Measurements from ENCODE around the gene MMD. TPM values are rescaled to one million over a fixed set of nuclear protein-coding genes. Genes with fewer than 3 reads are reported as not detected.

MMD gene
- total and polyA plus RNA-seq, 9 of the 15 experiments (the other 6 are each of a cell fraction or from before 2014, with no cell fraction given), result 3.1 to 18.9 (median 10.7) TPM

GRCh38 chr17:55344514-55344997, 77.1 kb downstream of the MMD start:
- Histone ChIP-seq H3K9ac (ENCODE audit: insufficient read depth in 1 of 2, low read depth in 2 of 2, low read length in 2 of 2) (peak overlapping the region in 1 of 2 experiments; percentile 57; a peak in 2 of 4 replicates), H3K27ac (ENCODE audit: extremely low read depth, low read depth, low read length) (peak overlapping the region; percentile 81), H3K4me2 (ENCODE audit: insufficient read depth, low read length) (peak overlapping the region; percentile 66), H3K4me1 (replicated peaks in 1 of 2; ENCODE audit: control insufficient read depth in 2 of 2, insufficient read depth in 2 of 2, low read length in 2 of 2) (peaks cover 18 to 42% of the 10 kb centered on the region in 2 experiments), H3K27me3 (ENCODE audit: control insufficient read depth in 2 of 2, insufficient read depth in 2 of 2, low read length in 2 of 2) (no peaks in the 10 kb centered on the region), H3K36me3 (ENCODE audit: control insufficient read depth, insufficient read depth, low read length) (no peaks in the 10 kb centered on the region), H3K9me3 (replicated peaks; ENCODE audit: control insufficient read depth, insufficient read depth, low read depth, low read length) (0 out of 2 replicates have a peak, but pooled peaks cover 2% of the 10 kb centered on the region), H3K79me2 (ENCODE audit: control insufficient read depth, insufficient read depth, low read length) (no peaks in the 10 kb centered on the region), H3K4me3 (no peak overlapping the region; the same call in 1 of the 2 replicates), H4K20me1 (replicated peaks; ENCODE audit: control insufficient read depth, insufficient read depth, low read length) (no peaks in the 10 kb centered on the region), H2AFZ (ENCODE audit: low read depth, low read length) (peak overlapping the region; percentile 65), H3K9me1 (ENCODE audit: control insufficient read depth, insufficient read depth, low read length) (no peaks in the 10 kb centered on the region)
- intact Hi-C loops (cut with micrococcal nuclease) (loop anchor here (10.0 kb wide), 1 partner anchor 110 kb away; no protein-coding TSS in a partner anchor), in situ Hi-C loops (cut with MboI) (no loop called here)
- ChIA-PET POLR2A (interaction anchor here (0.7 to 1.9 kb wide), 2 partner anchors 10 to 71 kb away, joined by 3 to 6 read pairs; no protein-coding TSS in a partner anchor), CTCF (ENCODE audit: low intra/inter-chr PET ratio) (no interaction called here)
- peak; percentile 79 to 89 (median 82) for DNase-seq (ENCODE audit: extremely low read depth in 1 of 4, low spot score in 3 of 4)
- ATAC-seq, result peak; percentile 88
- peak; percentile 80 for FAIRE-seq
- no TSS peak for BruUV-seq (replicated peaks)
- WGBS (ENCODE audit: insufficient coverage, low coverage, missing lambda C conversion rate), result 3% methylated on average over 3 of the region's 3 CpGs
- no peak for TF ChIP-seq USF2 (CRISPR knock-in tag; IDR thresholded peaks at IDR 0.05)
- no peak for TF ChIP-seq BCOR (IDR thresholded peaks at IDR 0.05)
- no peak for TF ChIP-seq KLF10 (CRISPR knock-in tag; IDR thresholded peaks at IDR 0.05)
- no peak for TF ChIP-seq FOXA3 (CRISPR knock-in tag; conservative IDR thresholded peaks at IDR 0.05 in 1 of 2, IDR thresholded peaks at IDR 0.05 in 1 of 2)
- TF ChIP-seq ARID4B (CRISPR knock-in tag; IDR thresholded peaks at IDR 0.05), result no peak
- peak; percentile 66 for TF ChIP-seq CBFA2T2 (conservative IDR thresholded peaks at IDR 0.05)
- TF ChIP-seq ZNF583 (CRISPR knock-in tag; IDR thresholded peaks at IDR 0.05), result no peak
- no peak for TF ChIP-seq ZNF77 (CRISPR knock-in tag; IDR thresholded peaks at IDR 0.05)
- no peak for TF ChIP-seq ZNF212 (CRISPR knock-in tag; IDR thresholded peaks at IDR 0.05)
- TF ChIP-seq ETS2 (tag; IDR thresholded peaks at IDR 0.05; ENCODE audit: borderline replicate concordance, poor library complexity, severe bottlenecking), result no peak
- peak; percentile 78 for TF ChIP-seq ZNF395 (CRISPR knock-in tag; IDR thresholded peaks at IDR 0.05)
- no peak for TF ChIP-seq POLR3G (IDR thresholded peaks at IDR 0.05; ENCODE audit: extremely low read depth, insufficient read length, insufficient replicate concordance)
- no peak for TF ChIP-seq MAX (CRISPR knock-in tag; IDR thresholded peaks at IDR 0.05)
- TF ChIP-seq RHOXF2B (CRISPR knock-in tag; conservative IDR thresholded peaks at IDR 0.05), result no peak
- no peak for TF ChIP-seq STAT5B (CRISPR knock-in tag; IDR thresholded peaks at IDR 0.05)
- TF ChIP-seq HDAC2 (IDR thresholded peaks at IDR 0.05), result 0 out of 2 replicates have a peak, but pooled peaks have one; percentile 40
- peak; percentile 63 for TF ChIP-seq RBBP5 (IDR thresholded peaks at IDR 0.05; ENCODE audit: borderline replicate concordance, insufficient read depth, low read length, poor library complexity, severe bottlenecking)

Data from K562 (cell line).